B cell (primary cell): ENCODE results near the gene DGKQ. TPM values are rescaled to one million over a fixed set of nuclear protein-coding genes. Genes with fewer than 3 reads are reported as not detected.
A peak's percentile ranks its signal among the peaks of the same experiment; 100 is the strongest.

Source experiments
- ATAC-seq: fragments of 200-7000 bp; cut with Tn5 transposase; one replicate; pipeline ENCODE4 v1.10.0; 2021; ENCODE audit warnings: low read depth, mild to moderate bottlenecking, moderate number of reproducible peaks, moderate library complexity
- CTCF ChIA-PET: fragments of 350-600 bp; sonication (Branson Sonifier 250); formaldehyde crosslinking; loops from one replicate; lab custom pipeline; 2021; ENCODE audit warnings: antibody characterized with exemption, inconsistent platforms; lab: Charles Lee
- POLR2A ChIA-PET: fragments of 350-600 bp; sonication (Branson Sonifier 250); formaldehyde crosslinking; loops from one replicate; lab custom pipeline; 2021; ENCODE audit warnings: antibody characterized with exemption; lab: Charles Lee
- DNase-seq: peaks from one replicate; pipeline ENCODE4 v3.0.0; 2013
- H2AFZ ChIP-seq: 2 replicates; pipeline ENCODE4 v1.6.1; 2012; ENCODE audit warnings: mild to moderate bottlenecking, low read depth, low read length; ENCODE audit not compliant: insufficient read depth, poor library complexity, severe bottlenecking
- H3K27ac ChIP-seq, 2 donors: 1 replicate in 1 of 2; 2 replicates in 1 of 2; pipeline ENCODE4 v1.5.1; 2012 to 2013; ENCODE audit warnings: low read length in 2 of 2, mild to moderate bottlenecking in 2 of 2, moderate library complexity in 1 of 2
- H3K27me3 ChIP-seq, 4 experiments: fragments of 200-600 bp in 1 of 4; sonication (generic) in 1 of 4; replicated peaks in 1 of 4; 1 replicate in 2 of 4; 2 replicates in 2 of 4; pipeline versions ENCODE4 v1.6.1 to v1.7.0; 2013 to 2016; ENCODE audit warnings: low read length in 3 of 4, mild to moderate bottlenecking in 2 of 4, mixed read lengths in 1 of 4, moderate library complexity in 1 of 4; ENCODE audit not compliant: insufficient read depth in 4 of 4, control insufficient read depth in 3 of 4; ENCODE audit errors: control extremely low read depth in 1 of 4
- H3K36me3 ChIP-seq, 2 experiments: replicated peaks in 1 of 2; 1 replicate in 1 of 2; 2 replicates in 1 of 2; pipeline versions ENCODE4 v1.6.1 to v1.7.1; 2013; ENCODE audit warnings: low read length in 1 of 2; ENCODE audit not compliant: insufficient read depth in 2 of 2, control insufficient read depth in 1 of 2; ENCODE audit errors: control extremely low read depth in 1 of 2, extremely low read depth in 1 of 2
- H3K4me1 ChIP-seq, 2 donors: fragments of 200-600 bp in 1 of 2; sonication (generic) in 1 of 2; 1 replicate in 1 of 2; 2 replicates in 1 of 2; pipeline versions ENCODE4 v1.5.1 to v1.6.1; 2013 to 2017; ENCODE audit warnings: low read length in 2 of 2; ENCODE audit not compliant: control insufficient read depth in 2 of 2, insufficient read depth in 2 of 2
- H3K4me2 ChIP-seq: replicated peaks from 2 replicates; pipeline ENCODE3; 2012; ENCODE audit warnings: mild to moderate bottlenecking, low read depth, low read length; ENCODE audit not compliant: poor library complexity, severe bottlenecking
- H3K4me3 ChIP-seq, 5 experiments: fragments of 200-600 bp in 1 of 5; sonication (generic) in 1 of 5; 1 replicate in 3 of 5; 2 replicates in 2 of 5; pipeline versions ENCODE4 v1.5.1 to v1.7.0; 2011 to 2016; ENCODE audit warnings: low read length in 4 of 5, mild to moderate bottlenecking in 4 of 5, low read depth in 2 of 5, control low read depth in 1 of 5, moderate library complexity in 1 of 5; ENCODE audit not compliant: insufficient read depth in 1 of 5; ENCODE audit errors: control extremely low read depth in 1 of 5, extremely low read depth in 1 of 5
- H3K79me2 ChIP-seq: fragments of 200-600 bp; sonication (generic); one replicate; pipeline ENCODE4 v1.6.0; 2016; ENCODE audit warnings: low read length; ENCODE audit not compliant: control insufficient read depth, insufficient read depth
- H3K9ac ChIP-seq: fragments of 200-600 bp; sonication (generic); 2 replicates; pipeline ENCODE4 v1.6.1; 2017; ENCODE audit warnings: mild to moderate bottlenecking, low read length, moderate library complexity
- H3K9me3 ChIP-seq, 3 donors: one replicate each; pipeline versions ENCODE4 v1.6.1 to v1.7.1; 2013; ENCODE audit warnings: low read length in 2 of 3; ENCODE audit not compliant: control insufficient read depth in 2 of 3, insufficient read depth in 1 of 3; ENCODE audit errors: control extremely low read depth in 1 of 3
- H4K20me1 ChIP-seq: 2 replicates; pipeline ENCODE4 v1.6.0; 2012; ENCODE audit warnings: mild to moderate bottlenecking, low read length; ENCODE audit not compliant: insufficient read depth, control insufficient read depth, poor library complexity, severe bottlenecking
- H3K27ac Mint-ChIP-seq: one replicate; pipeline ENCODE4 v1.8.0; 2021; ENCODE audit warnings: mixed read lengths
- H3K27me3 Mint-ChIP-seq: one replicate; pipeline ENCODE4 v1.8.0; 2021; ENCODE audit warnings: mixed read lengths
- H3K4me1 Mint-ChIP-seq: one replicate; pipeline ENCODE4 v1.8.0; 2021; ENCODE audit warnings: mixed read lengths
- H3K4me3 Mint-ChIP-seq: one replicate; pipeline ENCODE4 v1.8.0; 2021; ENCODE audit warnings: mixed read lengths
- H3K9me3 Mint-ChIP-seq: one replicate; pipeline ENCODE4 v1.8.0; 2022; ENCODE audit warnings: mixed read lengths; ENCODE audit not compliant: insufficient read depth
- CTCF ChIP-seq: fragments of 200-600 bp; IDR thresholded peaks from one replicate; pipeline ENCODE4 v1.8.0; 2022; ENCODE audit warnings: antibody characterized with exemption, mild to moderate bottlenecking
- EZH2 ChIP-seq: IDR thresholded peaks from 2 replicates; pipeline ENCODE4 v1.6.1; 2012; ENCODE audit warnings: borderline replicate concordance, low read depth, mild to moderate bottlenecking, moderate library complexity, low read length; ENCODE audit not compliant: insufficient read depth, poor library complexity, severe bottlenecking
- WGBS: methylation state at CpG from one replicate; pipeline ENCODE4 v1.1.5; 2013; ENCODE audit warnings: missing lambda C conversion rate; ENCODE audit not compliant: insufficient coverage; 5-methylcytosine and 5-hydroxymethylcytosine counted together
- intact Hi-C: fragments of 100-400 bp; cut with micrococcal nuclease; formaldehyde crosslinking; loops from one replicate; pipeline ENCODE4 v1.10.0; 2022
- polyA plus RNA-seq: library from polyadenylated mRNA; depleted of rRNA; stranded (reverse); fragments of >200 nt; gene quantifications from 2 replicates; pipeline ENCODE4 v1.2.3, GENCODE V29; 2012
- total RNA-seq, 2 donors: library from RNA; stranded (reverse); fragments of 120-200 nt in 1 of 2; gene quantifications; 1 replicate in 1 of 2; 2 replicates in 1 of 2; pipeline versions ENCODE4 v1.2.3 to v1.2.4, GENCODE V29; 2013 to 2022

Gene DGKQ
- total and polyA plus RNA-seq, 2 donors (not counting 1 experiment from before 2014, with no cell fraction given) = 22.6 to 30.4 TPM

- intact Hi-C loops = no loop called here
- 94% methylated on average over 19 of the region's 23 CpGs for WGBS
- Histone ChIP-seq H3K79me2 (peaks cover 24% of the 10 kb centered on the region), H3K4me2 (peak overlapping the region; percentile 63), H3K9me3 (no peaks in the 10 kb centered on the region), H4K20me1 (peaks cover 64% of the 10 kb centered on the region), H3K4me1 (peaks cover 14 to 29% of the 10 kb centered on the region in 2 donors), H3K9ac (no peak overlapping the region), H3K27me3 (peaks cover 0 to 6% (median under 1%) of the 10 kb centered on the region in 4 experiments), H3K4me3 (no peak overlapping the region), H3K36me3 (peaks cover 0 to 6% of the 10 kb centered on the region in 2 experiments), H2AFZ (no peak overlapping the region), H3K27ac (no peak overlapping the region)
- no peak overlapping the region for H3K4me3 Mint-ChIP-seq
- H3K27ac Mint-ChIP-seq = no peak overlapping the region
- H3K4me1 Mint-ChIP-seq = peaks cover 9% of the 10 kb centered on the region
- ChIA-PET CTCF (interaction anchor here (1.2 kb wide), 1 partner anchor 18 kb away, joined by 3 read pairs; the partner anchor contains the start of gene IDUA), POLR2A (no interaction called here)
- DNase-seq = no peak
- H3K27me3 Mint-ChIP-seq = no peaks in the 10 kb centered on the region
- H3K9me3 Mint-ChIP-seq = no peaks in the 10 kb centered on the region
- no peak for TF ChIP-seq EZH2
- TF ChIP-seq CTCF = no peak
- ATAC-seq = no peak
Measured at GRCh38 chr4:968621-969394, 4.6 kb downstream of the DGKQ start.

- ChIA-PET POLR2A (no interaction called here), CTCF (interaction anchor here (1.2 kb wide), 1 partner anchor 19 kb away, joined by 3 read pairs; the partner anchor contains the start of gene IDUA)
- TF ChIP-seq CTCF = no peak
- no peak for TF ChIP-seq EZH2
- ATAC-seq = no peak
- H3K9me3 ChIP-seq = no peaks in the 10 kb centered on the region
- peaks cover 68% of the 10 kb centered on the region for H4K20me1 ChIP-seq
- no peak overlapping the region for H3K9ac ChIP-seq
- H3K4me2 ChIP-seq = peak overlapping the region; percentile 63
- H3K4me3 ChIP-seq = no peak overlapping the region
- Mint-ChIP-seq H3K4me1 (peaks cover 9% of the 10 kb centered on the region), H3K9me3 (no peaks in the 10 kb centered on the region), H3K27me3 (no peaks in the 10 kb centered on the region), H3K4me3 (no peak overlapping the region), H3K27ac (no peak overlapping the region)
- peaks cover 24% of the 10 kb centered on the region for H3K79me2 ChIP-seq
- H3K4me1 ChIP-seq = peaks cover 14 to 29% of the 10 kb centered on the region in 2 donors
- H3K27me3 ChIP-seq = peaks cover 0 to 6% (median under 1%) of the 10 kb centered on the region in 4 experiments
- intact Hi-C loops = no loop called here
- no peak overlapping the region for H3K27ac ChIP-seq
- H2AFZ ChIP-seq = no peak overlapping the region
- H3K36me3 ChIP-seq = peaks cover 0 to 6% of the 10 kb centered on the region in 2 experiments
- DNase-seq = no peak
- WGBS = 29% methylated on average over 15 of the region's 24 CpGs
Measured at GRCh38 chr4:968221-968620, 5.1 kb downstream of the DGKQ start.
